Suppressor macrophage treated with lipopolysaccharide for 4 hours (primary cell): ENCODE data around the gene FNDC11.
"Not testable (repeated sequence)": the region's sequence is repeated elsewhere in the genome, so short reads cannot be mapped to it uniquely, and the experiment has no call there.

ENCODE experiments used
- DNase-seq: peaks from one replicate; pipeline ENCODE4 v3.0.0-alpha.2; 2020

FNDC11 gene

DNA sequence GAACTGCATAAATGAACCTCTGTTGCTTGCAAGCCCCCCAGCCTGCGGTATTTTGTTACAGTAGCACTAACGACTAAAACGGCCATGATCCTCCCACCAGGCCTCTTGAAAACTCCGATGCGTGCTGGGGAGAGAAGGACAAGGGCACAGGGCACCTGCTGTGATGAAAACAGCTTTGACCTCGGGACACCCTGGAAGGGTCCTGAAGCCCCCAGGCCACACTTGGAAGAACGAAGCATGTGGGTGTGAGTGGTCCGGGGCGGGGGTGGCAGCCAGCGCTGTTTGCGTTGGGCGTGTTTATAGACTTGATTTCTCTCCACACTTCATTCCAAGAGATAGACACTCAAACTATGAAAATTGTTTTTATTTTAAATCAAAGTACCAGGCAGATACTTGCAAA, 33.3 kb downstream of the FNDC11 start:
- no peak for DNase-seq

DNA sequence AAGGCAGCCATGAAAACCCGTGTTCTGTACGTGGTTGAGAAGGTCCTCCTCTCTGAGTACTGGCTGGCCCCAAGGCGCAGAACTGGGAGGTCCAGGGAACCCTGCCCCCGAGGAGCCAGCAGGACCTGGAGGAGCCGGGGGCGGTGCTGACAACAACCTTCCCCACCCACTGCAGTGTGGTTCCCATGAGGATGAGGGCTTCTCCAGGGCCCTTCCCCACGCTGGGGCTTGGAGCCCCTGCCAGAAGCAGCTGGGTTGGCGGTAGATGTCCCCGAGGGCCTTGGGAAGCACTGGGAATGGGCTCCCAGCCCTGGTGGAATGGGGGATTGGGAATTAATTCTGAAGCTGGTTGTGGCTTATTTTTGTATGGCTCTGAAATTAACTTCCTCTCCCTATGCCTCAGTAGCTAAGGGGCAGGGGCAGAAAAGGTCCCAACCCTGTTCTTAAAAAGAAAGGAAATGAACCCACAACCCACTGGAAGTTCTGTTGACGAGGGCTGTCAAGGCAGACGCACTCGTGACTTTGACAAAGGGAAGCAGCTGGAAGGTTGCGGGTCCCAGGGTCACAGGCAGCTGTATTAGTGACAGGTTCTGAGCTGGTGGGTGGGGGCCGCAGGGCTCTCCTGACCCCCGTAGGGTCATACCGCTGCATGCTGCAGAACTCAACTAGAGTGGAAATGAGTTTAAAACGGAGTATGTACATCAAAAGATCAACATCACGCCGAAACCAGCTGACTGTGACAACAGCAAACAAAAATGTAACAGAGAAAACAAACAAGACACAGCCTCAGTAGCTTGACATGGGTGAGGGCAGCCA, 34.0 kb downstream of the FNDC11 start:
- peak; percentile 66 for DNase-seq

DNA sequence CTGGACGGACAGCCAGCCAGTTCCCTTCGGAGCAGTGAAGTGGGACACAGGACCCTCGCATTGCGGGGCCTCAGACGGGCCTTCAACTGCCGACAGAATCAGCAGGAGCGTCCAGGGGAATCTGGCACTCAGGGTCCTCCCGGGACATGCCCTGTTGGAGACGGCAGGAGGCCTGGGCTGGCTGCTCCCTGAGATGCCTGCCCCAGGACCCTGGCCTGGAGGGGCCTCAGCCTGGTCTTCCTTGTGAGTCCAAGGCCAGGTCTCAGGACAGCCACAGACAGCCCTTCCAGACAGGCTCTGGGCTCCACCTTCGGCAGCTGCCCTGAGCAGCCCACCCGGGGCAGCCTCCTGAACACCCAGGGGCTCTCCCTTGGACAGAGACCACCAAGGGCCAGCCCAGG, 34.7 kb downstream of the FNDC11 start:
- no peak for DNase-seq

DNA sequence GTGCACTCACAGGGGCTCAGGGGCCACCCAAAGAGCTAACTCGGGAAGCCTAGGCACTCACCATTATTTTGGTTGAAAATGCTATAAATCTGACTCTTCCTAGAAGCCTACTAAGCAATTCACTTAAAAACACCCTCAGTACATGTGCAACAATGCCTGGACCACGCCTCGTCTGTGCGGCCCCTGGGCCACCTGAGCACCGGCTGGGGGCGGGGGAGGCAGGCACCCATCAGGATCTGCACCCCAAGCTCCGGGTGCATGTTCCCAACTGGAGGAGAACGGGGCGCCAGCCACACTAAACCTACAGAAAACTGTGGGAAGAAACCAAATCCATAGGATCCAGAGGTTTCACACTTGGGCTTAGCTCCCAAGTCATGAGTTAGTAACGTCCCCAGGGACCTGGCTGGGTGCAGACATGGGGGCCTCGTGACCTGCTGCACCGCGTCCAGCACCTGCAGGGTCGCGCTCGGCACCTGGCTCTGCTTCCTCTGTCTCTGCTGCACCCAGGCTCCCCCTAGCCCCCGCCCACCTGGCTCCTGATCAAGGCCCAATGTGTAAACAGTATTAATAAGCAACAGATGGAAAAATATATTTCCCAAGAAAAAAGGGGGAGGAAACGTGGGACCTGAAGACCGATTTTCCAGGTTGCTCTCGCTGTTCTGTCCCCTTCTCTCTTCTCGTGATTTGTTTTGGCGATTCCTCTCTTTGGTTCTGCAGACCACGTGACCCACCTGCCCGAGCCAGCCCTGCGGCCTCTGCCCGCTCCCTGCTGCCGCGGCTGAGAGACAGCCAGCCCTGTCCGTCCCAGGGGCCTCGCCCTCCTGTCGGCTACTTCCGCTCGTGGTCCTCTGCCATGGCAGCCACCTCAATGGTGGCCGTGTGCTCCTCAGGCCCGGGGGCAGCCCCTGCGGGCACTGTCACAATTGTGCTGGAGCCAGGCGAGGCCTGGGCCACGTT, 35.6 kb downstream of the FNDC11 start:
- DNase-seq = no peak

DNA sequence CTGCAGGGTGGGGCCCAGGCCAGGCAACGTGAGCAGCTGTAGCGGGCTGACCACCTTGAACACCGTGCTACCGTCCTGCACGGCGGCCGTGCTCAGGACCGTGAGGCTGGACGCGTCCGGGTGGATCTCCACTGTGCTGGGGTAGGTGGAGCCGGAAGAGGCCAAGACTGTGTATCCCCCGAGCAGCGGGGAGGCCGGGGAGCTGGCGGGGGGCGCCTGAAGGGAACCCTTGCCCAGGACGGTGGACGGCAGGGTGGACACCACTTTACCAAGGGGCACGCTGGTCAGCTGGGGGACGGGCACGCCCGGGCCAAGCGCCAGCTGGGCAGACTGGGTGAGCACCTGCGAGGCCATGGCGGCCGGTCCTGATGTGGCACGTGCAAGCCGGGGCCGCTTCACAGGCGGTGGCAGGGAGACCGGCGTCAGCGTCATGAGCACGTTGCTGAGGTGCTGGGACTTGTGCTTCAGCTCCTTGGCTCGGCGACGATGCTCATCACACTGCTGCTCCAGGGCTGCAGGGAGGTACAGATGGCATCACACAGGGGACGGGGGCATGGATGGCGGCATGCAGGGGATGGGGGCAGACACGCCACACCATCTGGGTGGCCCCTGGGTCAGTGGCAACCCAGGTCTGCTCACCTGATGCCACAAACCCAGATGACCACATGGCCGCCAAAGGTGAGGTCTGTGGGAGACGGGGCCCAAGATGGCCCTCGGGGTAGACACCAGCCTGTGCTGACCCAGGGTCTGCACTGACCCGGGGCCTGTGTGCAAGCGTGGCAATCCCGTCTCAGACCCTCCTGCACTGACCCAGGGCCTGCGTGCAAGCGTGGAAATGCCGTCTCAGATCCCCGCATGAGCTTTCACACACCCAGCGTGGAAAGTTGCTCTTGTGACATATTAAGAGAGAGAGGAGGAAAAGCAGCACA, 36.5 kb downstream of the FNDC11 start:
- no peak for DNase-seq

DNA sequence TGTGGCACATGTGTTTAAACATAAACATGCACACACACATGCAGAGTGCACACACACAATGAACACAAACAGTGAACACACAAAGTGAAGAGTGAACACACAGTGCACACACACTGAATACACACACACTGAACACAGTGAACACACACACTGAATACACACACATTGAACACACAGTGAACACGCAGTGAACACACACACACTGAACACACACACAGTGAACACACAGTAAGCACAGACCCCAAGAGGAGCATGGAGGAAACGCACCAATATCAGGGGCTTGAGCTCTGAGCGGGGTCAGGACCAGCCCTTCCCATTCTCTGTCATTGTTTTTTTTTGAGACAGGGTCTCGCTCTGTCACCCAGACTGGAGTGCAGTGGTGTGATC, 37.2 kb downstream of the FNDC11 start:
- DNase-seq = no peak

DNA sequence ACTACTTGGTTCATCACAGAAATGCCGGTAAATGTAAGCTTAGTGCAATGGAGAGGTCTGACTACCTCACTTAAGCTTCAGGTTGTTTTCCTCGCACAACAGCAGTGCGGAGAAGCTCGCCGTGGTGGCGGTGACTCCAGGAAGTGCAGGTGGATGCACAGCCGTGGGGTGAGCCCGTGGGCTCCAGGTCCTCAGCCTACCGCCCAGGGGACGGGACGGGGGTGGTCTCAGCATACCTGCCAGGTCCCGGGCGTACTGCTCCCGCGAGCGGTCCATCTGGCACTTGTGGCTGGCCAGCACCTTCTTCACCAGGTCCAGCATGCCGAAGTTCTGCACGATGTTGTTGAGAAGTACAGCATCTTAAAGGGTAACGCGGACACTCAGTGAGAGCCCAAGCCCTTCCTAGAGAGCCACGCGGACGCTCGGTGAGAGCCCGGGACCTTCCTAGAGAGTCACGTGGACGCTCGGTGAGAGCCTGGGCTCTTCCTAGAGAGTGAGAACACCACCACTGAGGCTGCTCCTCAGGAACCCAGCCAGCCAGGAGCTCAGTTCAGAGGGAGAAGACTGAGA, 37.9 kb downstream of the FNDC11 start:
- no peak for DNase-seq

DNA sequence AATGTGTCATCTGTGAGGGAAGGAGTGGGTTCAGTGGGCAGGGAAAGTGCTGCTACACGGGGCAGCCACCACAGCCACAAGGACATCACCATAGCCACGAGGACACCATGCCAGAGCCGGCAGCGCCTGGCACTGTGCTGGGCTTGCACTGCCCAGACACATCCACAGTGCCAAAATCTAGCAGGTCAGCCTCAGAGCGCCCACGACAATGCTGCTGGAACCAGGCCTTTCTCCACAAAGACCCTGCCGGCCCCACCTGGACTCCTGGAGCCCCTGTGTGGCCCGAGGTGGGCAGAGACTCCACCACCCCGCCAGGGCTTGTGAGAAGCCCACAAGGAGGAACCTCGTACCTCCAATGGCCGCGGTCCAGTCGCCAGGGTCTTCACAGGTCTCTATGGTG, 38.7 kb downstream of the FNDC11 start:
- DNase-seq = no peak

DNA sequence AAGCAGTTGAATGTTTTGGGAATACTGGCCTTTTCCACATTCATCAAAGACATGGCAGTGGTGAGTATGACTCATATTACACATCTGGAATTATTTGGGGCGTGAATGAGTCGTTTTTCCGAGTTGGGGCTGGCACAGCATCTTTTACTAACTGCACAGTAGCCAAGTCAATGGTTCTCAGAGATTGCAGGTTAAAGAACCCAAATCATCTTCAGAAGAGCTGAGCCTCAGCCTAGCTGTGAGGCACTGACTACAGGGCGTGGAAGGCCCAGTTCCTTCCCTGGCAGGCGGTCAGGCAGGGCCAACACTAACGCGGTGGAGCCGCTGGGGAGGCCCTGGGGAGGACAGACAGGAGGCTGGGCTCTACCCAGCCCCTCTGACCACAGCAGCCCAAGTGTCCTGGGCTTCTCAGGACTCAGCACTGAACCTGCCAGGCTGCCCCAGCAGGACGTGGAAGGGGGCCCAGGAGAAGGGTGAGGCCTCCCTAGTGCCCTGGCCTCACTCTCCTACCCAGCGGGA, 40.1 kb downstream of the FNDC11 start:
- DNase-seq = no peak

DNA sequence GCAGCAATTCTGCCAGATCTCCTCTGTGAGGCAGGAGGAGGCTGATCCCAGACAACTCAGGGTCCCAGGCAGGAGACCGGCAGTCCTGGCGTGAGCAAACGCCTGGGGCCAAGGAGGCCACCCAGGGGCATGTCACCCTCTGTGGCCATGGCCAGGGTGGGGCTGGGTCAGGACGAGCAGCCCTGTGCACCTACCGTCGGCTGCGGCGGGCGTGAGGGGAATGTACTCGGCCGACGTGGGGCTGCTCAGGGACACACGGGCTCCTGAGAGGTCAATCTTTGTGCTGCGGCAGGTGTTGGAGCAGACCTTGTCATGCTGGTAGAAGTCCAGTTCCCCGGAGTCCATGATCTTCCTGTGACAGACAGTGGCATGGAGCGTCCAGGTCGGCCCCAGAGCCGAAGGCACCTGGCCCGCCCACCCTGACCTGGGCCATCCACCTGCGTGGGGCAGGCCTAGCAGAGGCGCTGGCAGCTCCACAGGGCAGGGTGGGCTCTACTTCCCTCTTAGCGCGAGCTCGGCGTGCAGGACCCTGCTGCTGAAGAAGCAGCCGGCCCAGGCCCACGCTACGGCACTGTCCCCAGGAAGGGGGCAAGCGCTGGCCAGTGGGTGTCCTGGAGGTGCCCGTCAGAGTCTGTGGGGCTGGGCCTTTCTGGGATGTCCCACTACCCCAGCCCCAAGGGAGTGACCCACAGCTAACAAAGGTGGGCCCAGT, 41.6 kb downstream of the FNDC11 start:
- DNase-seq = no peak

DNA sequence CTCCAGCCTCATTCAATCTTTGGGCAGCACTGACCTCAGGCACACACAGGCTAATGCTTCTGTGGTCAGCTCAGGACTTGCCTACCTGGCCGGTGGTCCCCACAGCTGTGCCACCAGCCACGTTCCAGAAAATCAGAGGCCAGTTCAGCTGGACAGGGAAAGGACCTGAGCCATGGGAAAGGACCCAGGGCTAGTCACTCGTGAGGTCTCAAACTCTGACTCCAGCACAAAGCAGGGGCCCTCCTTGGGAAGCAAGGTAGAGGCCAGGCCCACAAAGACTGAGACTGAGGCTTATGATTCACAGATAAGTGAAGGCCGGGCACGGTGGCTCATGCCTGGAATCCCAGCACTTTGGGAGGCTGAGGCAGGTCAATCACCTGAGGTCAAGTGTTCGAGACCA, 42.5 kb downstream of the FNDC11 start:
- DNase-seq = no peak

DNA sequence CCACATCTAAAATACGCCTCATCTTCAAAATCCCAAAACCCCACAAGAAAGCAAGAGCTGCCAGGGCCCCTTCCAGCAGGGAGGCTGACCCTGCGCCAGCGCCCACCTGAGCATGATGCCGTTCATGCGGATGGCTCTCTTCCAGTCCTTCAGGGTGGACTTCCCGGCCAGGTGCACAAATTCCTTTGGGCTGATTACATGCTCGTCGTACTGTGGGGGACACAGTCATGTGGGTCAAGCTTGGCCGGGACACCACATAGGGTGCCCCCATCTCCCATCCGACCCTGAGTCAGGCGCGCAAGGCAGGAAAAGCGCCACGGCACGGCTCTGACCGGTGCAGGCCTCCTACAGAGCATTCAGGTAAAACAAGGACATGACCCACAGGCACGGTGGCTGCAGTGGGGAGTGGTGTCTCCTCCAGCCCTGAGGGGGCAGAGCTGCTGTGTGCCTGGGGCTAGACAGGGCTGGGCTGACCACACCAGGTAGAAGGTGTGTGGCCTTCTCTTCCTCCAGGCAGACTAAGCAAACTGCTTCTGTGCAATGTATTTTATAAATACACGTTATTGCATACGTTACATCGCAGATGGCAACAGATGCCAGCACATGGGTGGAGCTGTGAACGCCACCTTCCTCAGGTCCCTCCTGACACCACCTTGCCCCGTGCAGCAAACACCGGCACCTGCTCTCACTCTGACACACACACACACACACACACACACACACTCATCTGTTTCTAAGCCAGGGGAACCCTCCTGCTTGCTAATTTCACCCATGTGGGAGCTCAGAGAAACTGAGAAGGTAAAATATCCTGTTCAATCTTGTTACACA, 43.9 kb downstream of the FNDC11 start:
- DNase-seq = no peak

DNA sequence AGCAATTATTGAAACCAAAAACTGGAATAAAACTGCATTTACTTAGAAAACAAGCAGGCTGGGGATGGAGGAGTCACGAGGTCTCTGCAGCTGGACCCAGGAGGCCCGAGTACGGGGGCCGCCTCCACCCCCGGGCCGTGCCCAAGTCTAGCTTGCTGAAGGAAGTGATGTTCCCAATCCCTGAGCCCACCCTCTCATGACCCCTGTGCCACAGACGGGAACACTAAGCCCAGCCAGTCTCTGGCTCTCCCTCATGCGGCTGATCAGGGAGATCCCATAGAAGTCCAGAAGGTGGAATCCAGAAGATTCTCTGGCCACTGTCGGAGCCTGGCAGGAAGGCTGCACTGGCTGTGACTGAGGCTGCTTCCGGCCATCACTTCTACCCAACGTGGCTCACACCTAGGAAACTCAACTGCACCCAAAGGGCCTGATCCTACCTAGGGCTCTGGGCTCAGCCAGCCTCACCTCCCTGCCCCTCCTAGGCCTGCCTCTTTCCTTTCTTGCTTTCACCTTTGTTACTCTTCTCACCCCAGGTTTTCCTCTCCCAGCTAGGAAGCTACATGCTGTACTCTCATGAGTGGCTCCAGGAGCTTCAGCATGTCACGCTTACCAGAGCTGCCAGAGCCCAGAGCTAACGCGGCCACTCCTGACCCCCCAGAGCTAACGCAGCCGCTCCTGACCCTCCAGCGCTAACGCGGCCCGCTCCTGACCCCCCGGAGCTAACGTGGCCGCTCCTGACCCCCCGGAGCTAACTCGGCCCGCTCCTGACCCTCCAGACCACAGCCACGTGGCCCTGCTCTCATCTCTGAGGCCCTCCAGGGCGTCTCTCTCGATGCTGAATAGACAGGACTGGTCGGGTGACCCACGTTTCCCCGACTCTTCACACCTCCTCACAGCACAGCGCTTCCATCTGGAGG, 44.8 kb downstream of the FNDC11 start:
- no peak for DNase-seq

DNA sequence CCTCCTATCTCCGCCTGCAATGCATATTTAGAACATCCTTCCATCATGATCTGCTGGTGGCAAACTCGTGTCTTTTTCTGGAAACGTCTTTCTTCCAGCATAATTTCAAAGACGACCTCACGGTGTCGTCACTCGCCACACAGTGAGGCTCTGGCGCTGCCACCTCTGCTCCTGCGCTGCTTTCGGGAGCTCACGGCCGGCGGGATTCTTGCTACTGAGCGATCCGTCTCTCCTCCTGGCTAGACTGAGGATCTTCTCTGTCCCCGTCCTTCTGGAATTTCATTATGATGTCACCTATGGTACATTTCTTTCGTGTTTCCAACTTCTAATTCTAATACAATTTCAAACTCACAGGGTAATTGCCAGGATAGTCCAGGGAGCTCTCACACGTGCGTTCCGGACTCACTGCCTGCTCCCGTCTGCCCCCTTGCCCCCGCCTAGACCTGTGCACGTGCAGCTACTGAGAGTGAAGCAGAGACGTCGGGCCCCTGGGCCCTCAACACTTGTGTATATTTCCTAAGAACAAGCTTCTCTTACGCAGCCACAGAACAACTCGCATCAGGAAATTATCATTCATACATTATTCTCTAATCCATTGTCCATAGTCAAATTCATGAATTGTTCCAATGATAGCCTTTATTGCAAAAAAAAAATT, 45.6 kb downstream of the FNDC11 start:
- no peak for DNase-seq

DNA sequence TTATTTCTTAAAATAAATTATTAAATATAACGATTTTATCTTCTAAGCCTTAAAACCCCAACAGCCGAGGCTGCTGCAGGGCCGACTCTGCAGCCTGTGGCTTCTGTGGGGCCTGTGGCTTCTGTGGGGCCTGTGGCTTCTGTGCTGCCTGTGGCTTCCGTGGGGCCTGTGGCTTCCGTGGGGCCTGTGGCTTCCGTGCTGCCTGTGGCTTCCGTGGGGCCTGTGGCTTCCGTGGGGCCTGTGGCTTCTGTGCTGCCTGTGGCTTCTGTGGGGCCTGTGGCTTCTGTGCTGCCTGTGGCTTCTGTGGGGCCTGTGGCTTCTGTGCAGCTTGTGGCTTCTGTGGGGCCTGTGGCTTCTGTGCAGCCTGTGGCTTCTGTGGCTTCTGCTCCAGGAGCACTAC, 47.7 kb downstream of the FNDC11 start:
- DNase-seq = not testable (repeated sequence)

DNA sequence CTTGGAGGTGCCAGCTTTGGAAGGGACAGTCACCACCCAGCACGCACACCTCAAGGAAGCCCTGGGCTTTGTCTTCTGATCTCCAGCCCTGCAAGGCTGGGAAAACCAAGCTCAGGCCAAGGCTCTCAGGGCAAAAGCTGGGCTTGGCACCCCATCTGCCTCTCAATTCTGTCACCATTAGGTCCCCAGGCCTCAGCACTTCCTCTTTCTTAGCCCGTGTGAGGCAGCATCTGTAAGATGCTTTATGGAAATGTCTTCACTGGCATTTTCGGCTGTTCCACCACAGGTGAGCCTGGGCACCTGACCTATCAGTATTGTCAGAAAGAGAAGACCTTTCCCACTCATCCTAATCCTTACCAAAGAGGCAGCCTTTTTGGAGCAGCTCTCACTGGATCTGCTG, 48.4 kb downstream of the FNDC11 start:
- DNase-seq = no peak
